BJ (cell line): Measurements from ENCODE around the gene PLEKHJ1. TPM values are rescaled to one million over a fixed set of nuclear protein-coding genes. Genes with fewer than 3 reads are reported as not detected.

Source experiments
- CTCF ChIA-PET: fragments of 350-600 bp; formaldehyde crosslinking; extraction: SDS; loops from one replicate; lab custom pipeline; 2021; ENCODE audit warnings: antibody characterized with exemption, inconsistent platforms; lab: Yijun Ruan, JAX
- POLR2A ChIA-PET: fragments of 300-600 bp; sonication (Branson Sonifier 250); formaldehyde crosslinking; extraction: SDS; loops from one replicate; lab custom pipeline; 2021; ENCODE audit warnings: antibody characterized with exemption; lab: Charles Lee
- DNase-seq: peaks from one replicate; pipeline ENCODE4 v3.0.0-alpha.2; 2011; ENCODE audit warnings: low read depth
- H3K27me3 ChIP-seq: 2 replicates; pipeline ENCODE4 v1.6.0; 2011; ENCODE audit warnings: low read length; ENCODE audit not compliant: control insufficient read depth, insufficient read depth
- H3K36me3 ChIP-seq: 2 replicates; pipeline ENCODE4 v1.5.1; 2011; ENCODE audit warnings: low read length; ENCODE audit not compliant: control insufficient read depth, insufficient read depth
- H3K4me3 ChIP-seq: 2 replicates; pipeline ENCODE4 v1.5.1; 2011; ENCODE audit warnings: low read depth, mild to moderate bottlenecking, control low read depth, low read length
- CTCF ChIP-seq: IDR thresholded peaks from 2 replicates; pipeline ENCODE4 v1.5.1; 2011; ENCODE audit warnings: low read depth, mild to moderate bottlenecking, control low read depth, inconsistent platforms, low read length, moderate library complexity; ENCODE audit not compliant: insufficient read depth
- polyA plus RNA-seq: library from polyadenylated mRNA; depleted of rRNA; stranded (reverse); fragments of >200 nt; gene quantifications from 2 replicates; pipeline ENCODE4 v1.2.3, GENCODE V29; 2011

PLEKHJ1 gene
- polyA plus RNA-seq, 1 experiment: 65.8 TPM

- CTCF ChIA-PET: interaction anchor here (0.7 kb wide), 1 partner anchor 116 kb away, joined by 3 read pairs; no protein-coding TSS in a partner anchor
- H3K36me3 ChIP-seq: peaks cover 3% of the 10 kb centered on the region; the same call in 1 of the 2 replicates
- no peak for TF ChIP-seq CTCF
- POLR2A ChIA-PET: no interaction called here
- no peaks in the 10 kb centered on the region for H3K27me3 ChIP-seq
- no peak for DNase-seq
- H3K4me3 ChIP-seq: no peak overlapping the region
These were observed 44.6 kb upstream of the PLEKHJ1 start for GRCh38 chr19:2280633-2281264.

GRCh38 chr19:2278459-2279158, 42.5 kb upstream of the PLEKHJ1 start:
- Histone ChIP-seq H3K4me3 (no peak overlapping the region), H3K36me3 (peaks cover 10% of the 10 kb centered on the region), H3K27me3 (no peaks in the 10 kb centered on the region)
- no peak for DNase-seq
- no peak for TF ChIP-seq CTCF
- ChIA-PET POLR2A (no interaction called here), CTCF (no interaction called here)

GRCh38 chr19:2277138-2277537, 41.0 kb upstream of the PLEKHJ1 start:
- POLR2A ChIA-PET: interaction anchor here (0.8 to 0.9 kb wide), 2 partner anchors 9 to 17 kb away, joined by 3 to 4 read pairs; no protein-coding TSS in a partner anchor
- H3K36me3 ChIP-seq: peaks cover 17% of the 10 kb centered on the region
- TF ChIP-seq CTCF: no peak
- no peak overlapping the region for H3K4me3 ChIP-seq
- CTCF ChIA-PET: interaction anchor here (1.3 to 5.9 kb wide), 3 partner anchors 10 to 114 kb away, joined by 3 to 34 read pairs (median 14); no protein-coding TSS in a partner anchor
- DNase-seq: no peak
- no peaks in the 10 kb centered on the region for H3K27me3 ChIP-seq

- ChIA-PET POLR2A (interaction anchor here (0.8 kb wide), 1 partner anchor 18 kb away, joined by 3 read pairs; no protein-coding TSS in a partner anchor), CTCF (interaction anchor here (1.3 to 5.9 kb wide), 4 partner anchors 11 to 115 kb away, joined by 3 to 34 read pairs (median 14); no protein-coding TSS in a partner anchor)
- H3K27me3 ChIP-seq: no peaks in the 10 kb centered on the region
- no peak for DNase-seq
- H3K4me3 ChIP-seq: no peak overlapping the region
- no peak for TF ChIP-seq CTCF
- H3K36me3 ChIP-seq: peaks cover 20% of the 10 kb centered on the region
These were observed 40.4 kb upstream of the PLEKHJ1 start for GRCh38 chr19:2276429-2276986.
